Left renal cortex interstitium (tissue), 4 donors: ENCODE results near the gene HS6ST2. TPM values are rescaled to one million over a fixed set of nuclear protein-coding genes. Genes with fewer than 3 reads are reported as not detected.

Source experiments
- DNase-seq, 4 donors: peaks; one replicate each; pipeline ENCODE4 v3.0.0-alpha.2; 2013; ENCODE audit warnings: low read depth in 4 of 4, low spot score in 2 of 4, missing footprints in 1 of 4
- polyA plus RNA-seq, 4 donors: library from polyadenylated mRNA; unstranded; fragments of 120-200 nt; gene quantifications; one replicate each; pipeline ENCODE4 v1.2.1, GENCODE V29; 2013; ENCODE audit not compliant: insufficient read length in 4 of 4

HS6ST2 gene
- polyA plus RNA-seq, 4 donors = 20.8 to 27.8 (median 22.5) TPM

GRCh38 chrX:132631579-132632232, 326.7 kb downstream of the HS6ST2 start:
- DNase-seq = no peak

- DNase-seq = no peak
These were observed 334.0 kb downstream of the HS6ST2 start for GRCh38 chrX:132624466-132624865.

GRCh38 chrX:132623942-132624341, 334.5 kb downstream of the HS6ST2 start:
- no peak for DNase-seq

GRCh38 chrX:132623300-132623699, 335.1 kb downstream of the HS6ST2 start:
- DNase-seq = no peak

- DNase-seq = no peak
These were observed 336.3 kb downstream of the HS6ST2 start for GRCh38 chrX:132622130-132622529.

GRCh38 chrX:132618810-132619209, 339.6 kb downstream of the HS6ST2 start:
- no peak for DNase-seq

GRCh38 chrX:132615391-132616131, 342.9 kb downstream of the HS6ST2 start:
- peak in 1 of 4 donors; percentile 39 for DNase-seq

- DNase-seq = no peak
These were observed 344.1 kb downstream of the HS6ST2 start for GRCh38 chrX:132614297-132614696.

GRCh38 chrX:132613801-132614200, 344.6 kb downstream of the HS6ST2 start:
- DNase-seq = no peak

- no peak for DNase-seq
These were observed 345.4 kb downstream of the HS6ST2 start for GRCh38 chrX:132612821-132613564.

GRCh38 chrX:132610536-132610935, 347.9 kb downstream of the HS6ST2 start:
- DNase-seq = no peak

- no peak for DNase-seq
These were observed 349.0 kb downstream of the HS6ST2 start for GRCh38 chrX:132609362-132609848.

- DNase-seq = no peak
These were observed 354.6 kb downstream of the HS6ST2 start for GRCh38 chrX:132603700-132604286.

- DNase-seq = no peak
These were observed 355.7 kb downstream of the HS6ST2 start for GRCh38 chrX:132602701-132603100.

GRCh38 chrX:132594999-132595398, 363.4 kb downstream of the HS6ST2 start:
- no peak for DNase-seq

- no peak for DNase-seq
These were observed 364.3 kb downstream of the HS6ST2 start for GRCh38 chrX:132594129-132594528.

- no peak for DNase-seq
These were observed 365.5 kb downstream of the HS6ST2 start for GRCh38 chrX:132592880-132593279.

- no peak for DNase-seq
These were observed 366.6 kb downstream of the HS6ST2 start for GRCh38 chrX:132591719-132592275.

- DNase-seq = no peak
These were observed 367.9 kb downstream of the HS6ST2 start for GRCh38 chrX:132590350-132591026.

GRCh38 chrX:132584936-132585335, 373.5 kb downstream of the HS6ST2 start:
- no peak for DNase-seq
